HG02852 (cell line): ENCODE data around the gene VASP.
A peak's percentile ranks its signal among the peaks of the same experiment; 100 is the strongest.

Experiments
- ATAC-seq: cut with Tn5 transposase; IDR thresholded peaks from one replicate; pipeline ENCODE4 v1.9.1; 2021; ENCODE audit warnings: mild to moderate bottlenecking, moderate library complexity; ENCODE audit not compliant: unreplicated experiment

The VASP gene

DNA sequence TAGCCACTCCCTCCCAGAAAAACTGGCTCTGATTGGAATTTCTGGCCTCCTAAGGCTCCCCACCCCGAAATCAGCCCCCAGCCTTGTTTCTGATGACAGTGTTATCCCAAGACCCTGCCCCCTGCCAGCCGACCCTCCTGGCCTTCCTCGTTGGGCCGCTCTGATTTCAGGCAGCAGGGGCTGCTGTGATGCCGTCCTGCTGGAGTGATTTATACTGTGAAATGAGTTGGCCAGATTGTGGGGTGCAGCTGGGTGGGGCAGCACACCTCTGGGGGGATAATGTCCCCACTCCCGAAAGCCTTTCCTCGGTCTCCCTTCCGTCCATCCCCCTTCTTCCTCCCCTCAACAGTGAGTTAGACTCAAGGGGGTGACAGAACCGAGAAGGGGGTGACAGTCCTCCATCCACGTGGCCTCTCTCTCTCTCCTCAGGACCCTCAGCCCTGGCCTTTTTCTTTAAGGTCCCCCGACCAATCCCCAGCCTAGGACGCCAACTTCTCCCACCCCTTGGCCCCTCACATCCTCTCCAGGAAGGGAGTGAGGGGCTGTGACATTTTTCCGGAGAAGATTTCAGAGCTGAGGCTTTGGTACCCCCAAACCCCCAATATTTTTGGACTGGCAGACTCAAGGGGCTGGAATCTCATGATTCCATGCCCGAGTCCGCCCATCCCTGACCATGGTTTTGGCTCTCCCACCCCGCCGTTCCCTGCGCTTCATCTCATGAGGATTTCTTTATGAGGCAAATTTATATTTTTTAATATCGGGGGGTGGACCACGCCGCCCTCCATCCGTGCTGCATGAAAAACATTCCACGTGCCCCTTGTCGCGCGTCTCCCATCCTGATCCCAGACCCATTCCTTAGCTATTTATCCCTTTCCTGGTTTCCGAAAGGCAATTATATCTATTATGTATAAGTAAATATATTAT, 33.3 kb upstream of the VASP start:
- no peak for ATAC-seq

DNA sequence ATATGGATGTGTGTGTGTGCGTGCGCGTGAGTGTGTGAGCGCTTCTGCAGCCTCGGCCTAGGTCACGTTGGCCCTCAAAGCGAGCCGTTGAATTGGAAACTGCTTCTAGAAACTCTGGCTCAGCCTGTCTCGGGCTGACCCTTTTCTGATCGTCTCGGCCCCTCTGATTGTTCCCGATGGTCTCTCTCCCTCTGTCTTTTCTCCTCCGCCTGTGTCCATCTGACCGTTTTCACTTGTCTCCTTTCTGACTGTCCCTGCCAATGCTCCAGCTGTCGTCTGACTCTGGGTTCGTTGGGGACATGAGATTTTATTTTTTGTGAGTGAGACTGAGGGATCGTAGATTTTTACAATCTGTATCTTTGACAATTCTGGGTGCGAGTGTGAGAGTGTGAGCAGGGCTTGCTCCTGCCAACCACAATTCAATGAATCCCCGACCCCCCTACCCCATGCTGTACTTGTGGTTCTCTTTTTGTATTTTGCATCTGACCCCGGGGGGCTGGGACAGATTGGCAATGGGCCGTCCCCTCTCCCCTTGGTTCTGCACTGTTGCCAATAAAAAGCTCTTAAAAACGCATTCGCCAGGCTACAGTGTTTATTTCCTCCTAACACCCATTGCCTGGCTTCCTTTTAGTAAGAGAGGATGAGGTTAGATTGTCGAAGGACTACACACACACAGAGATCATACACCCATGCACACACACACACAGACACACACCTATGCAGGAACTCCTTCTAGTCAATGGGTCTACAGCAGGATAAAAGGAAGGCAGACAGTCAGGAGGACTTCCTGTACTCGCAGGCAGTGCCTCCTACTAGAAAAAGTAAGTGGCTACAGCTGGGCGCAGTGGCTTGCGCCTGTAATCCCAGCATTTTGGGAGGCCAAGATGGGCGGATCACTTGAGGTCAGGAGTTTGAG, 32.4 kb upstream of the VASP start:
- no peak for ATAC-seq

DNA sequence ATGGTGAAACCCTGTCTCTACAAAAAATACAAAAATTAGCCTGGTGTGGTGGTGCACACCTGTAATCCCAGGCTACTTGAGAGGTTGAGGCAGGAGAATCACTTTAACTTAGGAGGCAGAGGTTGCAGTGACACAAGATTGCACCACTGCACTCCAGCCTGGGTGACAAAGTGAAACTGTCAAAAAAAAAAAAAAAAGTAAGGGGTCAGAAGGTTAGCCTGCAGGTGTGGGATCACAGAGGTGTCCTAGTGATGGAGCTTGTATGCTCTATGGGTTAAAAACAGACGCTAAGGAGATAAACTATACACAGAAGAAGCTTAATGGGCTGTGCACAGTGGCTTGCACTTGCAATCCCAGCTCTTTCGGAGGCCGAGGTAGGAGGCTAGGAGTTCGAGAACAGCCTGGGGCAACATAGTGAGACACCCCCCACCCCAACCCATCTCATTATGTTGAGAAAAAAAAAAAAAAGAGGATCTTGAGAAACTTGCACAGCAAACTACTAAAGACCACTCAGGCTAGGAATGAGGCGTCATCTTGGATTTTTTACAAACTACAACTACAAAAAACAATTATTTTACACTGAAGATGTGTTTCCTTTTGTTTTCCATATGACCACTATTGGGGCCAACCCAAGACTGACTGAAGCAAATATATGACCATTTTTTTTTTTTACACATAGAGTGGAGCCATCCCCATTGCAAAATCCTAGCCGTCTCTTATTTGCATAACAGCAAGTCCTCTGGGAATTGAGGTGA, 31.6 kb upstream of the VASP start:
- no peak for ATAC-seq

DNA sequence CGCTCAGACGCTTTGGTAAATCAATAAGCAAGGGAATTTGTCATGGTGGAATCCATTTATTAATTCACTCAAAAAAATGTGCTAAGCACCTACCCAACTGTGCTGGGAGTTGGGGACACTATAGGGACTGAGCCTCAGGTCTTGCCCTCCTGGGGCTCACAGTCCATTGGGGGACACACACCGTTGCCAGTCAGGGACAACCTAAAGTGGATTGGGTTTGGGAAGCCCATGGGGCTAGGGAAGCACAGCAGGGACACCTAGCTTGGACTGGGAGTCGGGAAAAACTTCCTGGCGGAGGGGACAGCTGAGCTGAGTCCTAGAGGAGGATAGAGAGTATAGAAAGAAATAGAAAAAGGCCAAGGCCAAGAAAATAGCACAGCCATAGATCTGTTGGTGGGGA, 31.0 kb upstream of the VASP start:
- ATAC-seq: no peak

DNA sequence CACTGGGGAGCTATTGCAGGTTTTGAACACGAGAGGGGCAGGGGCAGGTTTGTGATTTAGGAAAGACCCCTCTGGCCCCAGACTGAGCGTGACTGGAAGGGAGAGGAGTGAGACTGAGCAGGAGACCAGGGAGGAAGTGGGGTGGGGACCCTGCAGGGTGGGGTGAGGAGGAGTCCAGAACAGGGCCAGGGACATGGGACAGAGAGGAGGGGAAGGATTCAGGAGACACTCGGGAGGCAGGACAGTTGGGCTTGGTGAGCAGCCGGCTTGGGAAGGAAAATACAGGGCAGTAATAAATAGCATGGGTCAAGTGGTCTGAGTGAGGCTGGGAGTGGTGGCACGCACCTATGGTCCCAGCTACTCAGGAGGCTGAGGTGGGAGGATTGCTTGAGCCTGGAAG, 30.1 kb upstream of the VASP start:
- ATAC-seq: no peak

DNA sequence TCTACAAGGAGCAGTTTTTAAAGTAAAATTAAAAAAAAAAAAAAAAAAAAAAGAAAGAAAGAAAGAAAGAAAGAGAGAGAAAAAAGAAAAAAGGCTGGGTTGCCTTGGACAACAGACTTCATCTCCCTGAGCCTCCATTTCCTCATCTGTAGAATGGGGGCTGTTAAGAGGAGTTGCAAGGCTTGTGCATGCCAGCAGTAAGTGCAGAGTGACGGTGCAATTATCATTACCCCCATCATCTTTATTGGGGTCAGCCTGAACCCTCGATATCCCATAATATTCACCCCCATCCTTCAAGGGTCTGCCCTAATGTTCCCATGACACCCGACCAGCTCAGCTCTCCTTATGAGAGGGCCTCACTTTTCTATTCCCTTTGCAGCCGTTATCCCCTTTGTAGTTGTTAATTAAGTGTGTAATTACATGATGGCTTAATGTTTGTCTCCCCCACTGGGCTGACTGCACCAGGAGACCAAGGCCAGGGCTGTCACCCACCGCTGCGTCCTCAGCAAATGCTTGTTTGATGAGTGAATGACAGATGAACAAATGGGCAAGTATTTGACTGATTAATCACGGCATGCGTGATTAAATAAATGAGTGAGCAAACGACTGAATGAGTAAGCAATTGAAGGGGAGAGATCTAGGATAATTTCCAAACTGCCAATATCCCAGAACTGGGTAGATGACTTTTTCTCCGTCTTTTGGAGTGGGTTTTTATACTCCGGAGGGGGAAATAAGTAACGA, 29.4 kb upstream of the VASP start:
- ATAC-seq: no peak

DNA sequence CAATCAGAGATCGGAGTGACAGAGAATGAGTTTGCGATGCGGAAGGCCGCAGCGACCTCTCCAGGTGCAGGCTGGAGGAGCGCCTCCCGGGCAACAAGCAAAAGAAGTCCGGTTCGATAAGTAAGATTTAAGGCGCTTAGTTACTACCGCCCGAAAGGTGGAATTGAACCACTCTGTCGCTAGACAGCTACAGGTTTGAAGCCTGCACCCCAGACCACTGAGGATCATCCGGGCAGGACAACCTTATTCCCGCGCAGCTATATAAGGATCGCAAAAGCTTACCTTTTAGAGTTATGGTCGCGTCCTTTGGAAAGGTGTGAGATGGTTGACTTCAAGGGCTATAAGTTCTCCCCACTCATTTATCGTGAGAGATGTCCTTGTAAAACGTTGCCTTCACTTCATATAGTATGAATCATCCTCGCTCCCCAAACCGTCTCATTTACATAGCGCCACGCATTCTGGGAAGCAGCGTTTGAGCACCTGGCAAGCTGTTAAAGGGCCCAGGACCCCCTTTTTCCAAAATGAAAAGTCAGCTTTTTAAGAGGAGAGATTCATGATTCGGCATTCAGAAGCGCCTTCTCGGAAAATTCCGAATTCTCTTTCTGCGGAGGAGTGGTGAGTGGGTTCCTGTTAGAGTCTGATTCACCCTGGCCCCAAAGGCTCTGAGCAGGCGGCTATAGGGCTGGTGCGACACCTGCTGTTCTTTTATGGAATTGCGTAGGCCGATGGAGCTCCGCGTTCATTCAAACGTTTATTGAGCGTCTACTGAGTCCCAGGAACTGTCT, 28.6 kb upstream of the VASP start:
- ATAC-seq: peak; percentile 75

DNA sequence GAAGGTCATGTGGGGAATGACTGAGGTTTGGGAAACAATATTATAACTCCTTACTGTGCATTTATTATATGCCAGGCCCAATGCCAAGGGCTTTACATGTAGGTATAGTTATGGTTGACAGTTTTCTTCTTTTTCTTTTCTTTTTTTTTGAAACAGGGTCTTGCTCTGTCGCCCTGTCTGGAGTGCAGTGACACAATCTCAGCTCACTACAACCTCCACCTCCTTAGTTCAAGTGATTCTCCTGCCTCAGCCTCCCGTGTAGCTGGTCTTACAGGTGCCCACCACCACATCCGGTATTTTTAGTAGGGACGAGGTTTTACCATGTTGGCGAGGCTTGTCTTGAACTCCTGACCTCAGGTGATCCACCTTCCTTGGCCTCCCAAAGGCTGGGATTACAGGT, 24.2 kb upstream of the VASP start:
- no peak for ATAC-seq

DNA sequence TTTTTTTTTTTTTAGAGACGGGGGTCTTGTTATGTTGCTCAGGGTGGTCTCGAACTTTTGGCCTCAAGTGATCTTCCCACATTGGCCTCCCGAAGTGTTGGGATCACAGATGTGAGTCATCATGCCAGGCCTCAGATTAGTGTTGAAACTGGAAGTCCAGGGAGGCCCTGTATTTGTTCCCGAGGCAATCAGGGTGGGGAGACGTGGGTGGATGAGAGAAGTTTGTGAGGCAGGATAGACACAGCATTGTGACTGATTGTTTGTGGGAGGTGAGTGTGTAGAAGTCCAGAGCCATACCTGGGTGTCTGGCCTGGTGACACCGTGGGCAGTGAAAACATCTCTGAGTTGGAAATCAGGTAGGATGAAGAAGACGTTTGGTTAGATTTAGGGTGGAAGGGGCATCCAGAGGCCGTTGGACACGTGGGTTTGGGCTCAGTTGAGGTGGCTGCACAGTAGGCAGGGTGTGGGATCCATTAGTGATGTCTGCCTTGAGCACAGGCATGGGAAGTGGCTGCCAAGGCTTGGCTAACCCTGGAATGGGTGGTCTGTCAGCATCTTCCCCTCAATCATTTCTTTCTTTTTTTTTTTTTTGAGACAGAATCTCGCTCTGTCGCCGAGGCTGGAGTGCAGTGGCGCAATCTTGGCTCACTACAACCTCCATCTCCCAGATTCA, 22.9 kb upstream of the VASP start:
- no peak for ATAC-seq

DNA sequence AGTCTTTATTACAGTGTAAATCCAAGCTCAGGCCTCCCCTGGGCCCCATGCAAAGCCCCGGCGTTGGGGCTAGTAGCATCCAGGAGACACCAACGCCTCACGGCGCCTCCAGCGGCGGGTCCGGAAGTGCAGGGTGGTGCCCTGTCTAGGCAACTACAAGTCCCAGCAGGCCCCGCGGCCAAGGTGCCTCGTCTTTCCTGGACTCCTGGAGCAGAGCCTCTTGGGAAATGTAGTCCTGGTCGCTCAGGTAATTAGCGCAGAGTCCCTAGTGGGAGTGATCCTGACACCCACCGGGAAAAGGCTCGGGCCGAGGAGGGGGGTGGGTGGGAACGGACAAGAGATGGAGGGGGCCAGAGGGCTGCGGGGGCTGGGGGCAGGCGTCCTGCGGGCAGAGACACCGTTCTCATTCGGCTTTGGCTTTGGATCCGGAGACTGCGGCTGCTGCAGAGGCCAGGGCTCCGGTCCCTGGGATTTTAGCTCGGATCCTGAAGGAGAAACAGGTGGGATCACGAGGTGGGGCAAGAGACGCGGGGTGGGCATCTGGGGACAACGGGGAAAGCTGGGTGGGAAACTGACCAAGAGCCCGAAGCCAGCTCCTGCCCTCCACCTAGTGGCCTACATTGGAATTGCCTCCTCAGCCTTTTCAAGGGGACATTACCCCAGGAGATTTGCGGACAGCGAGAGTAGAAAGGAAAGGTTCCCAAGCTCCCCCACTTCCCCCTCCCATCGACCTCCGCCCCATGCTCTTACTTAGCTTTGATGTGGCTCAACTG, 21.8 kb upstream of the VASP start:
- ATAC-seq: peak; percentile 83

DNA sequence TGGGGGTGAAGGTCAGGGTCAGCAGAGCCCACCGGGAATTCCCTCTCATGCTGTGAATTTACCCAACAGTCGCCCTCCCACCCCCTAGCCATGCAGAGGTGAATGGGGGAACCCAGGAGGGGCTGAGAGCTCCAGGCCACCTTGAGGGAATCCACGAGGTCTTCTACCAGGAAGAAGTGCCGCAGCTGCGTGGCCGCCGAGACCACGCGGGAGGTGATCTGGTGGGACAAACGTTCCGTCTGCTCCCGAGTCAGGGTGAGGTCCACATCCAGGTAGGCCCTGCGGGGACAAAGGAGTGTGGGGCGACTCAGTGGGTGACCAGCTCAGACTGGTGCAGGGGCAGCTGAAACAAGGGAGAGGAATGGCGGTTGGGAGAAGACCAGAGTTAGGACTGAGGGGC, 18.6 kb upstream of the VASP start:
- no peak for ATAC-seq

DNA sequence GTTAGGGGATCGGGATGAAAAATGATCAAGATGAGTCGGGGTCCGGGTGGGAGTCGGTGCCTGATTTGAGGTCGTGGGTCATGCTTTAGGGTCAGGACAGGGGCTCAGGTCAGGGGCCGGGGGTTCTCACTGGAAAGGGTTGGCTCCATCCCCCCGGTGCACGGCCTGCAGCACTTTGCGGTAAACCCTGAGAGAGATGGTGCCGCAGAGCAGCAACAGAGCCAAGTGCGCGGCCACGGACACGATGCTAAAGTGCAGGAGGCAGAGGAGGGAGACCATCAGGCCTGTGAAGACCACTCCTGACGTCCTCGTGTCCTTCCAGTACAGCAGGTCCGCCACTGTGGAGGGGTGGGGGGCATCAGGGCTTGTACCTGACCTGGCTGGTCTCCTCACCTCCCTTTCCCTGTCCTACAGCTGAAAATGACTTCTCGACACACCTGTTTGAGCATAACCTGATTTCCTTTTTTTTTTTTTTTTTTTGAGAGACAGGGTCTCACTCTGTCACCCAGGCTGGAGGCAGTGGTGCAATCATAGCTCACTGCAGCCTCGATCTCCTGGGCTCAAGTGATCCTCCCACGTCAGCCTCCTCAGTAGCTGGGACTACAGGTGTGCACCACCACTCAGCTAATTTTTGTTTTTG, 17.9 kb upstream of the VASP start:
- no peak for ATAC-seq

DNA sequence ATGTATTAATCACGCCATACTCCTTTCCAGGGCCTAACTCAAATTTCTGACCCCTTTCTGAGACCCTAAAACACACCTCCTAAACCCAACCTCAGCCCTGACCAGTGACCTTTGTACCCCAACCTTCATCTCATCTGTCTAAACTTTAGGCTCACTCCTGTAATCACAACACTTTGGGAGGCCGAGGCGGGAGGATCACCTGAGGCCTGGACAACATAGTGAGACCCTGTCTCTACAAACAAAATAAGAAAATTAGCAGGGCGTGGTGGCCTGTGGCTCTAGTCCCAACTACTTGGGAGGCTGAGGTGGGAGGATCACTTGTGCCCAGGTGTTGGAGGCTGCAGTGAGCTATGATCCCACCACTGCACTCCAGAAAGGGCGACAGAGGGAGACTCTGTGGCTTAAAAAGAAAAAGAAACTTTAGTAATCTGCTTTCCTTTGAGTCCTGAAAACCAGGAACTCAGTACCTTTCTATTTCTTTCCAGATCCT, 15.1 kb upstream of the VASP start:
- no peak for ATAC-seq

DNA sequence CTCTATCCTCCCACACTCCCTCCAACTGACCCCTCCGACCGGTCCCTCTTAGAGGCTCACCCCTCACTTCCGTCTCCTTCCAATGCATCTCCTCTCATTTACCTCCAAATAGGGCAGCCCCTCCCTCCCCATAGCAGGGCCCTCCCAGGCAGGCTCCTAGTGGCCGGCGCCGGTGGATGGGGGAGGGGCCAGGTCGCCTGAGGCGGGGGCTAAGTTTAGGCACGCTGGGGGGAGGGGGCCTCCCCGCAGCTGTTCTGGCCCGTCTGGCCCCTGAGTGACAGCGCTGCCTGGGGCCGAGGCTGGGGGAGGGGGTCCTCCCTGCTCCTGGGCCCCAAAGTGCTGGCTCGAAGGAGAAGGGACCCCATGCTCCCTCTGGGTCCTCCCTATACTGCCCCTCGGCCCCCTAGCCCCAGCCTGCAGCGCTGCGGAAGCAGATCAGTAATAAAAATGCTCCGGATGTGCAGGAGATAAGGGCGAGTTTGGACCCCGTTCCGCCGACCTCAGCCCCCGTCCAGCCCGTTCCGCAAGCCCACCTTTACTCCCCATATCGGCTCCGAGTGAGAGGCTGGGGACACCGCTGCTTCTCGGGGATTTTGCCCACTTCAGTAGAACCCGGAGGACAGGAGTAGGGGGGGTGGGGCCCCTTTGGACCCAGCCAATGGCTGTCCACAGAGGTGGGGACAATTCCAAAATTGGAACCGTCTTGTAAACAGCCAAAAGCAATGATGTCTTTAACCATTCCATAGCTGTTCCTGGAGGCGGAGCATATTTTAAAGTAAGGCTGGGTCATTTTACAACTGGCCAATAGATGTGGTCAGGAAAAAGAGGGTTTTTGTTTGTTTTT, 14.4 kb upstream of the VASP start:
- no peak for ATAC-seq

DNA sequence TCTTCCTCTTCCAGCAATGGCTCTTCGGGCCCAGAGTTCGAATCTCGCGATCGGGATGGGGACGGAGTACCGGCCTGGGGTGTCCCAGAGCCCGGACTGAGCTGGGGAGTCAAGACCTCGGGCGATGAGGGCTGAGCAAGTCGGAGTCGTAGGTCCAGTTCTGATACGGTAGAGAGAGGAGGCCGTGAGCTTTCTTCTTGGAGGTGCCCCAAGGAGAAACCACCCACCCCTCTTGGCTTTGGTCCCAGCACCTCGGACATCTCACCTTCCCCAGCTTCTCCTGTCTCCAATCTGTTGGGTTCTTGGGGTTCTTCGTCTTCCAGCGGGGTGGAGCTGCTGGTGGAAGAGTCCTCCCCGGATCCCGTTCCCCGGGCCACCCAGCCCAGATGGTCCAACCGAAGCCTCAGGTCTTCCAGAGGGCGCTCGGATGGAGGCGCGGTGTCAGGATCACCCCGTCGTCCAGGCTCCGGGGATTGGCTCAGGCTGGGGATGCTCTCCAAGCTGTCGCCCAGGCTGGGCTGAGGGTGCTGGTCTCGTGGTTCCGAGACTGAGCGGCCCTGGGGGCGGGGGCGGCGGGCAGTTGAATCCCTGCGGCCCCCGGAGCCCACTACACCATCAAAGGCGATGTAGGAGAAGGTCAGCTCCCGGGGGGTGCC, 12.9 kb upstream of the VASP start:
- no peak for ATAC-seq

DNA sequence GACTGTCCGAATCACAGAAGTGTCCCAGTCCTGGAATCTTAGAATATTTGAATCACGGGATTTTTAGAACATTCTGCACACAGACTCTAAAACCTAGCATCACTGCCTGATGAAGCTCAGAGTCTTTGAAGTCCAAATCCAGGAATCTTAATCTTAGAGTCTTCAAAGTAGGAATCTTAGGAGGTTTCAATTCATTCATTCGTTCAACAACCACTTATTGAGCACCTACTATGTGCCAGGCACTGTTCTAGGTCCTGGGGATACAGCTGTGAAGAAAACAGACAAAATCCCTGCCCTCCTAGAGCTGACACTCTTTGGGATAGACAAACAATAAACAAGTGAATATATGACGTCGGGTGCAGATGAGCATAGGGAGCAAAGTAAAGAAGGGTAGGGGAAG, 12.1 kb upstream of the VASP start:
- no peak for ATAC-seq
